Heart right ventricle (tissue), 16 donors: Measurements from ENCODE around the gene SLX4IP. TPM values are rescaled to one million over a fixed set of nuclear protein-coding genes. Genes with fewer than 3 reads are reported as not detected.

Experiments
- ATAC-seq, 8 donors: fragments of 200-7000 bp; cut with Tn5 transposase; one replicate each; pipeline ENCODE4 v1.9.1; 2020; ENCODE audit warnings: mild to moderate bottlenecking in 8 of 8, moderate library complexity in 8 of 8, moderate number of reproducible peaks in 1 of 8
- DNase-seq, 2 donors: peaks; one replicate each; pipeline ENCODE4 v3.0.0-alpha.2; 2020
- H3K27ac ChIP-seq, 10 donors: fragments of 200-600 bp; sonication (generic) in 2 of 10; one replicate each; pipeline versions ENCODE4 v1.5.0 to v1.8.0; 2020 to 2022; ENCODE audit warnings: mild to moderate bottlenecking in 3 of 10
- H3K27me3 ChIP-seq, 7 donors: fragments of 200-600 bp; one replicate each; pipeline ENCODE4 v1.8.0; 2021 to 2022; ENCODE audit warnings: mild to moderate bottlenecking in 2 of 7
- H3K36me3 ChIP-seq, 9 donors: fragments of 200-600 bp; sonication (generic) in 1 of 9; one replicate each; pipeline versions ENCODE4 v1.5.0 to v1.8.0; 2020 to 2022; ENCODE audit warnings: mild to moderate bottlenecking in 2 of 9
- H3K4me1 ChIP-seq, 9 donors: fragments of 200-600 bp; sonication (generic) in 1 of 9; one replicate each; pipeline versions ENCODE4 v1.5.0 to v1.8.0; 2020 to 2022; ENCODE audit warnings: mild to moderate bottlenecking in 4 of 9
- H3K4me3 ChIP-seq, 10 donors: fragments of 200-600 bp; sonication (generic) in 2 of 10; one replicate each; pipeline versions ENCODE4 v1.5.0 to v1.8.0; 2020 to 2022; ENCODE audit warnings: mild to moderate bottlenecking in 7 of 10, moderate library complexity in 2 of 10
- H3K9me3 ChIP-seq, 11 donors: fragments of 200-600 bp in 10 of 11; sonication (generic) in 2 of 11; one replicate each; pipeline versions ENCODE4 v1.5.0 to v1.8.0; 2013 to 2022; ENCODE audit warnings: mild to moderate bottlenecking in 2 of 11, control low read depth in 1 of 11, moderate library complexity in 1 of 11
- WGBS, 2 donors: extraction: QIAGEN DNeasy Blood & Tissue Kit; methylation state at CpG; one replicate each; pipeline ENCODE4 v1.1.7; 2013; ENCODE audit warnings: inconsistent platforms in 1 of 2; 5-methylcytosine and 5-hydroxymethylcytosine counted together
- intact Hi-C, 10 donors: fragments of 100-400 bp; cut with DNase I; formaldehyde crosslinking; loops; one replicate each; pipeline versions ENCODE4 v1.11.1 to v1.14.2; 2022
- polyA plus RNA-seq, 2 donors: library from polyadenylated mRNA; stranded (reverse); fragments of 200-250 nt; gene quantifications; one replicate each; pipeline ENCODE4 v1.2.3, GENCODE V29; 2013
- total RNA-seq, 10 donors: library from RNA; stranded (reverse); fragmentation: NEBNext Ultra II Directional in 3 of 10; extraction: Animal tissue kit (Norgen Biotek cat#: 25700) in 3 of 10; gene quantifications; one replicate each; pipeline versions ENCODE4 v1.2.1 to v1.2.4, GENCODE V29; 2021 to 2023
- TF ChIP-seq, protein P1 (sequence below), 9 donors: fragments of 200-600 bp; sonication (generic) in 2 of 9; IDR thresholded peaks; one replicate each; pipeline versions ENCODE4 v1.5.0 to v1.8.0; 2021 to 2022; ENCODE audit warnings: antibody characterized with exemption in 9 of 9, mild to moderate bottlenecking in 5 of 9, moderate library complexity in 1 of 9
- donor health status: Arrhythmogenic right ventricular cardiomyopathy.
- donor health status: ischemic (EF 13 %, LVEDD 7.1; RV severe dilation, severe dysfunction).
- donor health status: healthy with polysubstance abuse.
- donor health status: DM: no; HTN: yes; CAD: no.
- donor health status: DM: no; HTN: no; CAD: no.
- donor health status: ischemic (EF 25% LVEDD 6.9; RV normal size, moderate dysfunction).
- donor health status: ischemic (EF 25% LVEDD 5.7; RV mildly dilated, moderate dysfunction).
- donor health status: healthy.
- donor health status: DM: yes; HTN: yes; CAD: no.
- donor health status: Ischemic cardiomyopathy.
- donor health status: ischemic (EF 35%, LVEDD 5.7; RV mildly dilated, moderate dysfunction).
- donor health status: nonischemic (EF 11% LVEDD 7.7; RV severe dilation, severe dysfunction).
- donor health status: DM: yes; HTN: yes; CAD: no.
- donor health status: PGD.
- donor health status: ischemic (EF 29% LVEDD 5.4; RV normal size, mild dysfunction).
- donor health status: nonischemic (EF 23%, LVEDD 6.1; RV moderate dilation, normal function).

The SLX4IP gene
- total and polyA plus RNA-seq, 12 donors: 0.71 to 3.1 (median 2.6) TPM

DNA sequence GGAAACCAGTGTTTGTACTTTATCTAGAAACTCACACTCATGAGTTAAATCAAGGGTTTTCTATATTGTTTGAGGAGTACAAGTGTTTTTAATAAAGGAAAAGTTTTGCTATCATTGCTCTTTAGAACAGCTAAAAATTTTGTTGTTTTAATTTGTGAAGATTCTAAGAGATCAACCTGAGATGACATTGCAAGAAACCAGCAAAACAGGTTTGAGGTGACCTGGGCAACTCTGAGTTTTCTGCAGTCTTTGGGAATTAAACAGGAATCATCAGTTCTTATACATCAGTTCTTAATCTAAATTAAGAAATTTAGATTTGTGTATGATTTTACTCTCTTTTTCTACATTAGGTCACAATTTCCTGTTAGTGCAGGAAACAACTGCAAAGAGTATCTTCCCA, 124.2 kb downstream of the SLX4IP start:
- H3K27ac ChIP-seq: peak overlapping the region in 1 of 10 donors; percentile 21
- peaks cover 0 to 3% (median 0%) of the 10 kb centered on the region in 9 donors for H3K36me3 ChIP-seq
- H3K4me1 ChIP-seq: peaks cover 0 to 9% (median 0%) of the 10 kb centered on the region in 9 donors
- ATAC-seq (no peak), DNase-seq (no peak)
- H3K4me3 ChIP-seq: no peak overlapping the region
- peaks cover 0 to 3% (median 0%) of the 10 kb centered on the region in 11 donors for H3K9me3 ChIP-seq
- no peaks in the 10 kb centered on the region for H3K27me3 ChIP-seq
- TF ChIP-seq, protein P1, sequence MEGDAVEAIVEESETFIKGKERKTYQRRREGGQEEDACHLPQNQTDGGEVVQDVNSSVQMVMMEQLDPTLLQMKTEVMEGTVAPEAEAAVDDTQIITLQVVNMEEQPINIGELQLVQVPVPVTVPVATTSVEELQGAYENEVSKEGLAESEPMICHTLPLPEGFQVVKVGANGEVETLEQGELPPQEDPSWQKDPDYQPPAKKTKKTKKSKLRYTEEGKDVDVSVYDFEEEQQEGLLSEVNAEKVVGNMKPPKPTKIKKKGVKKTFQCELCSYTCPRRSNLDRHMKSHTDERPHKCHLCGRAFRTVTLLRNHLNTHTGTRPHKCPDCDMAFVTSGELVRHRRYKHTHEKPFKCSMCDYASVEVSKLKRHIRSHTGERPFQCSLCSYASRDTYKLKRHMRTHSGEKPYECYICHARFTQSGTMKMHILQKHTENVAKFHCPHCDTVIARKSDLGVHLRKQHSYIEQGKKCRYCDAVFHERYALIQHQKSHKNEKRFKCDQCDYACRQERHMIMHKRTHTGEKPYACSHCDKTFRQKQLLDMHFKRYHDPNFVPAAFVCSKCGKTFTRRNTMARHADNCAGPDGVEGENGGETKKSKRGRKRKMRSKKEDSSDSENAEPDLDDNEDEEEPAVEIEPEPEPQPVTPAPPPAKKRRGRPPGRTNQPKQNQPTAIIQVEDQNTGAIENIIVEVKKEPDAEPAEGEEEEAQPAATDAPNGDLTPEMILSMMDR (IDR thresholded peaks at IDR 0.05): no peak
- intact Hi-C loops: loop anchor here in 6 of 10 donors (5.0 to 10.0 kb wide), 6 partner anchors 106 to 986 kb away; no protein-coding TSS in a partner anchor

- ATAC-seq (no peak), DNase-seq (no peak)
- Histone ChIP-seq H3K36me3 (peaks cover 0 to 3% (median 0%) of the 10 kb centered on the region in 9 donors), H3K4me3 (no peak overlapping the region), H3K27ac (no peak overlapping the region), H3K9me3 (peaks cover 0 to 3% (median 0%) of the 10 kb centered on the region in 11 donors), H3K27me3 (no peaks in the 10 kb centered on the region), H3K4me1 (peaks cover 0 to 16% (median 4%) of the 10 kb centered on the region in 9 donors)
- intact Hi-C loops: loop anchor here in 1 of 10 donors (10.0 kb wide), 1 partner anchor 74 kb away; no protein-coding TSS in a partner anchor
- TF ChIP-seq, protein P1 (IDR thresholded peaks at IDR 0.05): no peak
- WGBS, 2 donors: 95 to 96% methylated on average over 2 of the region's 2 CpGs
These were observed 125.6 kb downstream of the SLX4IP start for GRCh38 chr20:10560686-10561085.

GRCh38 chr20:10561302-10561701, 126.2 kb downstream of the SLX4IP start:
- Histone ChIP-seq H3K4me1 (peaks cover 0 to 21% (median 6%) of the 10 kb centered on the region in 9 donors), H3K4me3 (no peak overlapping the region)

GRCh38 chr20:10562899-10563298, 127.8 kb downstream of the SLX4IP start:
- H3K36me3 ChIP-seq: no peaks in the 10 kb centered on the region
- DNase-seq (no peak), ATAC-seq (no peak)
- H3K27me3 ChIP-seq: no peaks in the 10 kb centered on the region
- H3K9me3 ChIP-seq: peaks cover 0 to 3% (median 0%) of the 10 kb centered on the region in 11 donors
- TF ChIP-seq, protein P1 (IDR thresholded peaks at IDR 0.05): no peak
- peaks cover 0 to 18% (median 6%) of the 10 kb centered on the region in 9 donors for H3K4me1 ChIP-seq
- 95% methylated on average over 4 of the region's 4 CpGs for WGBS, 2 donors
- intact Hi-C loops: loop anchor here in 1 of 10 donors (10.0 kb wide), 1 partner anchor 72 kb away; no protein-coding TSS in a partner anchor
- no peak overlapping the region for H3K27ac ChIP-seq
- H3K4me3 ChIP-seq: no peak overlapping the region

More at GRCh38 chr20:10561302-10561701, 126.2 kb downstream of the SLX4IP start:
- H3K9me3 ChIP-seq: peaks cover 0 to 3% (median 0%) of the 10 kb centered on the region in 11 donors
- intact Hi-C loops: loop anchor here in 1 of 10 donors (10.0 kb wide), 1 partner anchor 73 kb away; no protein-coding TSS in a partner anchor
- H3K36me3 ChIP-seq: peaks cover 0 to 3% (median 0%) of the 10 kb centered on the region in 9 donors
- H3K27ac ChIP-seq: no peak overlapping the region
- DNase-seq (no peak), ATAC-seq (no peak)
- TF ChIP-seq, protein P1 (IDR thresholded peaks at IDR 0.05): no peak
- no peaks in the 10 kb centered on the region for H3K27me3 ChIP-seq
